Skeletal muscle cell (primary cell): ENCODE results near the gene FABP7.

Source experiments
- DNase-seq: peaks from one replicate; pipeline ENCODE4 v3.0.0-alpha.2; 2010; ENCODE audit warnings: low read depth
- H3K4me3 ChIP-seq: 2 replicates; pipeline ENCODE4 v1.5.1; 2011; ENCODE audit warnings: low read depth, mild to moderate bottlenecking, control low read depth, low read length, moderate library complexity

The FABP7 gene

DNA sequence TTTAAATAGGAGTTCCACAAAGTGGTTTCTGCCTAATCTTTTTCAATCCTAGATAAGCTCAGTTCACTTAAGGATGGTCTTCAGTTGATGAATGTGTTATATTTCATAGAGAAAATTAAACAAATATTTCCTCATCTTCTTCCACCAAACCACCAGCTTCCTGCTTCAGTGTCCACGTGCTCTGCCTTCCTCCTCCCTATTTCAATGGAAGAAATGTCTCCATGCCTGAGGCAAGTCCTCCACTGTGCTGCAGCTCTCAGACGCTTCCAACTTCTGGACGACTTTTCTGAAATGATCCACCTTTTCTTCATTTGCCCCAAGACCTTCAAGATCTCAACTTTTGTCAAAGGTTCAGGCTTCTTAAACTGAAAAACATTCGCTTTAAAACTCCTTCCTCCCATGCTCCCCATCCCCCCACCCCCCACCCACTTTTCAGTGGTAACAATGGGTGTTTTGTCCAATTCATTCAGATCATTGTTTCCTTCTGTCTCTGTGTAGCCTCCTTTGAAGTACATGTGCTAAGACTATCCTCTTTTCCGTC, 25.3 kb upstream of the FABP7 start:
- no peak for DNase-seq
- no peak overlapping the region for H3K4me3 ChIP-seq

GRCh38 chr6:122755901-122756300, 23.6 kb upstream of the FABP7 start:
- no peak for DNase-seq

GRCh38 chr6:122758927-122759334, 20.6 kb upstream of the FABP7 start:
- DNase-seq = no peak
- no peak overlapping the region for H3K4me3 ChIP-seq

More at GRCh38 chr6:122755901-122756300, 23.6 kb upstream of the FABP7 start:
- H3K4me3 ChIP-seq = no peak overlapping the region

DNA sequence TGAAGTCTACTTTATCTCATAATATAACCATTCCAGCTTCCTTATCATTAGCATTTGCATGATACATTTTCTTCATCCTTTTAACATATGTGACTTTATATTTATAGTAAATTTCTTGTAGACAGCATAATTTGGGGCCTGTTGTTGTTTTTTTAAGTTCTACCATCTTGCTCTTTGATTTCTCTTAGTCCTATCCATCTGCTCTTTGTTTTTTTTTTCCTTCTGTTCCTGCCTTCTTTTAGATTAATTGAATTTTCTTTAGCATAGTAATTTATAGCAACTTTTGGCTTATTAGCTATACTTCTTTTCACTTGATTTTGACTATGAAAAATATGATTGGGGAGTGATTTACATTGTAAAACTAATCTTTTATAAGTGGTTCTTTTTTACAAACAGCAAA, 19.2 kb upstream of the FABP7 start:
- no peak overlapping the region for H3K4me3 ChIP-seq
- DNase-seq = no peak

- H3K4me3 ChIP-seq = no peak overlapping the region
- DNase-seq = no peak
These were observed 13.3 kb upstream of the FABP7 start for GRCh38 chr6:122766256-122766655.

GRCh38 chr6:122770835-122771601, 8.5 kb upstream of the FABP7 start:
- no peak overlapping the region for H3K4me3 ChIP-seq
- no peak for DNase-seq

DNA sequence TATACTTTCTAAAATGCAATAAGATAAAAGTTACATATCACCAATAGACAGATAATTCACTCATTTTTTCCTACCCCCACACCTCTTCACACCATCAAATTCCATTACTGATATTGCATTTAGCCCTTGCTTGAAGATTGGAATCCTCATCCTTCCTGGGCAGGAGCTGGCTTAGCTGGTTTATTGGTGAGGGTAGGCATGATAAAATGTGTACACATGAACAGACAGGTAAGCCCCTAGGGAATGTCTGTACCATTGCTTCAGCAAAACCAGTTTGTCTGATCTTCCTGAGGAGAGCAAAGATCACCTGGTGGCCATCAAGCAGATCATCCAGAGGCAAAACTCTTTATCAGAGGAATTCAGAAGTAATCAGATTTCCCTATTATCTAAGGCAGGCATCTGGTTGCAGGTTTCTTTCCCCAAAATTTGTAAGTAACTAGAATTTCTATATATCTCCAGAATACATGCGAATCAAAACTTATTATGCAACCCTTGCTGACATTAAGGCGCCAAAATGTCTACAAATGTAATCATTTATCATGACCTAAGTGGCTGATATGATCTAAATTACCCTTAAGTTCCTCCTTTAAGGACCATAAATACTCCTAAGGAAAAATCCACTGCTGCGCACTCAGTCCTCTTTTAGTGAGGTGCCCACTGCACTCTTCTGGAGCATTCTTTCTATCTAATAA, 6.6 kb upstream of the FABP7 start:
- no peak for DNase-seq
- no peak overlapping the region for H3K4me3 ChIP-seq

DNA sequence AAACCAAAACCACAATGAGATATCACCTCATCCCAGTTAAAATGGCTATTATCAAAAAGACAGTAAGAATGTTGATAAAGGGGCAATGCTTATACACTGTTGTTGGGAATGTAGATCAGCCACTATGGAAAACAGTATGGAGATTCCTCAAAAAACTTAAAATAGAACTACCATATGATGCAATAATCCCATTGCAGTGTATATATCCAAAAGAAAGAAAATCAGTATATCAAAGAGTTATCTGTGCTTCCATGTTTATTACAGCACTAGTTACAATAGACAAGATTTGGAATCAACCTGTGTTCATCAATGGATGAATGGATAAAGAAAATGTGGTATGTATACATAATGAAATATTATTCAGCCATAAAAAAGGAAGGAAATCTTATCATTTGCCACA, 3.5 kb upstream of the FABP7 start:
- no peak overlapping the region for H3K4me3 ChIP-seq
- DNase-seq = no peak

DNA sequence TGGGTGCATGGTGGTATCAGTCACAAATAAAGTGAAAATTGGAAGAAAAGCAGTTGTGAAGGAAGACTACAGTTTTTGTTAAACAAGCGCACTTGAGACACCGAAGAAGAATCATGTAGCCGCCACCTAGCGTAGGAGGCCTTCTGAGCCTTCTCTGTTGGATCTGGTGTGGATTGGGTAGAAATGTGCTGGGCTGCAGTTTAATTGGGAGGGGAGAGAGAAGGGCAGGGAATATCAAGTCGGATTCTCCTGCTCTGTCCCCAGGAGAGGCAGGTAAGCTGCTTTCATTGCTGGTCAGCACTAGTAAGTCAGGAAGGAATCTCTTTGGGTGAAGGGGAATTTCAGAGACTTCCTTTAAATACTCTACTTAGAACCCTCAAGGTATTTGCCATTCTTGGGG, 1.2 kb upstream of the FABP7 start:
- DNase-seq = no peak
- H3K4me3 ChIP-seq = no peak overlapping the region

- H3K4me3 ChIP-seq = no peak overlapping the region
- DNase-seq = no peak
These were observed 393 bp upstream of the FABP7 start for GRCh38 chr6:122778985-122779661.

- no peak overlapping the region for H3K4me3 ChIP-seq
- DNase-seq = no peak
These were observed 598 bp downstream of the FABP7 start for GRCh38 chr6:122780114-122780513.

- no peak overlapping the region for H3K4me3 ChIP-seq
- no peak for DNase-seq
These were observed 2.2 kb downstream of the FABP7 start for GRCh38 chr6:122781716-122782115.

DNA sequence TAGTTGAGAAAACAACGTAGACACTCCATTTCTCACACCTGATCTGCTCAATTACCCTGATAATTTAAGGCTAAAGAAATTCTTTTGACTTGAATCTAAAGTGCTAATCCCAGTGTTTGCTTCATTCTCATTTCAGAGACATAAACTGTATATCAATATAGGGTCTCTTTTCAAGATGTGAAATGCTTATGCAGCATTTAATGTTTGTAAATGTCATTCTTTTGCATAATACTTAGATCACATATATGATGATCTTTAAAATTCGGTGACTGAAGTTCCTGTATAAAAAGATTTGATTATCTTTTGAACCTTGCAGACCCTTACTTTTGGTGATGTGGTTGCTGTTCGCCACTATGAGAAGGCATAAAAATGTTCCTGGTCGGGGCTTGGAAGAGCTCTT, 3.9 kb downstream of the FABP7 start:
- DNase-seq = no peak
- H3K4me3 ChIP-seq = no peak overlapping the region

DNA sequence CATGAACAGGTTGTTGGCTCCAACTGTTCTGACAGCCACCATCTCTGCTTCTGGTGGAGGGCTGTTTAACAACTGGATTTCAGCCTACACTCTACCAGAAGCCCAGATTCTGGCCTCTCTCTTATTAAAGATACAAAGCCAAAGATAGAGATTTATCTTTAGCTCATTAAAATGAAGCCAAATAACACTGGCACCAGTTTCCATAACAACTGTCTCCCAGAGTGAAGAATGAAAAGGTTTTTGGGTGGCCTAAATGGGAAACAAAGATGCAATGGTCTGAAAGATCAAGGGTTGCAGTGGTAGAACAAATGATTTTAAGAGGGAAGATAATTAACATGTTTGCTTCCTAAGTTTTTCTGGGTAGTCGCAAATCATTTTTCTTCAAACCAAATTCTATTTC, 6.4 kb downstream of the FABP7 start:
- DNase-seq = no peak
- H3K4me3 ChIP-seq = no peak overlapping the region

DNA sequence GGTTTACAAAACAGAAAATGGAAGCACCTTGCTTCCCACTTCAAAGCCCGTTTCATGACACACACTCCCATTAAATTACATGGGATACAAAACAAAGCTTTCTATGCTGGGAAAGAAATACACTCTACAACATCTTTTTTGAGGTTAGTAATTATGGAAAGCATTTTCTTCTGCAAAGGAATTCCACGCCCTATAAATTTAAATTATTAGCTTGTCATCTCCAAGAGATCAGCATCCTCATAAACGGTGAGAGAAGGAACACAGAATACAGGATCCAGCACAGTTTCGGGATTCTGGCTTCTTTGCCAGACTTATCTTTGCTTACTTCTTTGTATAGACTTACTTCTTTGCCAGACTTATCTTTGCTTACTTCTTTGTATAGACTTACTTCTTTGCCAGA, 8.2 kb downstream of the FABP7 start:
- H3K4me3 ChIP-seq = no peak overlapping the region
- DNase-seq = no peak

DNA sequence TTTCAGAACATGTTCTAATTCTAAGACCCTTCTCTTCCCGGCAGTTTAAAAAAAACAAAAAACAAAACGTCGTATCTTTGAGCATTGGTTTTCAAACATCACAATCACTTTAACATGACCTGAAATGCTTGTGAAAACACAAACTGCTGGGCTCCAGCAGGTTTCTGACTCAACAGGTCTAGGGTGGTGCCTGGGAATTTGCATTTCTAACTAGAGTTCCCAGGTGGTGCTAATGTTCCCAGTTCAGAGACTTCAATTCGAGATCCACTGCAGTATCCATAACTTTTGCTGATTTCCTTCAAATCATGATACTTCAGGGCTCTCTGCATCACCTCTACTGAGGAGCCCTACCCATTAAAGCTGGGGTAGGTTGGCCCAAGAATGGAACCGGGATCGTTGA, 8.7 kb downstream of the FABP7 start:
- no peak overlapping the region for H3K4me3 ChIP-seq
- DNase-seq = no peak

DNA sequence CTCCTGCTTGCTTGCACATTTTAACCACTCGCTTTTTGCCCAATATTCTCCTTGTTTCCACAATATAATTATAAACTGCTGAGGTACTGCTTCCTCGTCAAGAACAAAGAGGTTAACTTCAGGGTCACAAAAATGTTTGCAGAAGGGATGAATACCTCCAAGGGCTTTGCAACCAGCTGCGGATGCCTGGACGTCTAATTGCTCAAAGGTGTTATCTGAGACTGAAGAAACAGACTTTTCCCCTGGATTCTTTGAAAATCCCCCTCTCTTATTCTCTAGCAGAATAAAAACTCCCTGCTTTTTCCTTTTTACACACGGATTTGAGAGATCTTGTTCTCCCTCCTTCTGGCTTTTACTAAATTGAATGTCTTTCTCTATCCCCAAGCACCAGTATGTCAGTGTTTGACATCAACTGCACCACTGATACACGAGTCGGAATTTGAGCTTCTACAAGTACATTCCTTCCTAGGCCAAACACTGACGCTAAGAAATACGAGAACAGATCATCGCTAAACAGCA, 9.2 kb downstream of the FABP7 start:
- H3K4me3 ChIP-seq = peak overlapping the region; percentile 70
- DNase-seq = peak; percentile 90

GRCh38 chr6:122789182-122790027, 9.9 kb downstream of the FABP7 start, which contains the start of gene SMPDL3A:
Gene SMPDL3A, plus strand, starts transcription at chr6:122789258. Its CDS starts 89 bp downstream, at chr6:122789347.
- peak within 1 kb of the TSS; percentile 70 for H3K4me3 ChIP-seq
- no peak for DNase-seq

- DNase-seq = no peak
- H3K4me3 ChIP-seq = peak overlapping the region; percentile 70
These were observed 10.5 kb downstream of the FABP7 start for GRCh38 chr6:122790028-122790422.
